Measurements from ENCODE around the gene MTRF1. TPM values are rescaled to one million over a fixed set of nuclear protein-coding genes. Genes with fewer than 3 reads are reported as not detected.

Gene MTRF1
- total and polyA plus RNA-seq, 2 of the 4 experiments (the other 2 are of a cell fraction), result 9.7 to 12.4 TPM

GRCh38 chr13:41289463-41289881 is 26.1 kb upstream of the MTRF1 start:
- Histone ChIP-seq H3K36me3 (ENCODE audit: control insufficient read depth, insufficient read depth, low read length) (no peaks in the 10 kb centered on the region), H3K9ac (ENCODE audit: low read depth, low read length) (no peak overlapping the region), H3K4me3 (ENCODE audit: insufficient read depth, low read depth, low read length) (no peak overlapping the region), H4K91ac (ENCODE audit: insufficient read depth, low read depth, low read length) (no peak overlapping the region), H3K56ac (ENCODE audit: extremely low read depth, insufficient read depth, low read length) (no peak overlapping the region), H3K4me1 (ENCODE audit: control insufficient read depth, insufficient read depth, low read length) (peaks cover 4% of the 10 kb centered on the region; the same call in 1 of the 2 replicates), H4K8ac (ENCODE audit: low read depth in 2 of 2, low read length in 2 of 2) (no peak overlapping the region), H3K9me1 (ENCODE audit: insufficient read depth, low read length) (no peaks in the 10 kb centered on the region), H2AK5ac (ENCODE audit: low read depth, low read length) (no peak overlapping the region), H4K20me1 (ENCODE audit: insufficient read depth, low read length) (no peaks in the 10 kb centered on the region), H3K4me2 (ENCODE audit: low read depth, low read length) (no peak overlapping the region), H2BK20ac (ENCODE audit: low read depth, low read length) (no peak overlapping the region), H2BK120ac (ENCODE audit: low read depth, low read length) (no peak overlapping the region), H2BK5ac (ENCODE audit: low read depth, low read length, poor library complexity, severe bottlenecking) (no peak overlapping the region), H3K18ac (ENCODE audit: low read depth, low read length) (no peak overlapping the region), H2BK15ac (ENCODE audit: low read depth, low read length) (no peak overlapping the region), H3K79me1 (ENCODE audit: low read depth in 1 of 2, low read length in 2 of 2) (no peaks in the 10 kb centered on the region), H3K4ac (ENCODE audit: low read depth, low read length) (no peak overlapping the region), H4K5ac (ENCODE audit: low read depth, low read length) (no peak overlapping the region), H3K14ac (replicated peaks; ENCODE audit: low read depth, low read length) (no peak overlapping the region), H3K27ac (ENCODE audit: insufficient read depth, low read length) (no peak overlapping the region), H2AK9ac (replicated peaks; ENCODE audit: low read depth, low read length, poor library complexity) (no peak overlapping the region), H3K9me3 (ENCODE audit: control insufficient read depth, insufficient read depth, low read length) (0 out of 2 replicates have a peak, but pooled peaks cover 2% of the 10 kb centered on the region), H3K27me3 (ENCODE audit: control insufficient read depth, insufficient read depth, low read length) (no peaks in the 10 kb centered on the region), H2AFZ (replicated peaks; ENCODE audit: low read length, poor library complexity) (no peak overlapping the region), H3K23ac (ENCODE audit: low read depth, low read length) (no peak overlapping the region)
- intact Hi-C loops (cut with micrococcal nuclease) (no loop called here), dilution Hi-C loops (cut with HindIII; ENCODE audit: low sequenced_read_pairs, unreplicated experiment) (no loop called here), in situ Hi-C loops (cut with MboI; ENCODE audit: low sequenced_read_pairs) (no loop called here)
- ChIA-PET POLR2A (ENCODE audit: unreplicated experiment) (no interaction called here), CTCF (no interaction called here)
- 86% methylated on average over 6 of the region's 10 CpGs; no CpG with 5 or more reads in 1 of the 2 experiments for WGBS, 2 experiments (ENCODE audit: extremely low coverage in 2 of 2, insufficient read length in 1 of 2)
- TF ChIP-seq RFX5 (IDR thresholded peaks at IDR 0.05; ENCODE audit: low read depth, low read length), result no peak
- TF ChIP-seq USF2 (IDR thresholded peaks at IDR 0.05; ENCODE audit: low read depth, low read length), result no peak
- TF ChIP-seq RCOR1 (IDR thresholded peaks at IDR 0.05; ENCODE audit: insufficient replicate concordance, low read length), result no peak
- TF ChIP-seq MXI1 (IDR thresholded peaks at IDR 0.05; ENCODE audit: borderline replicate concordance, low read depth, low read length), result no peak
- no peak for TF ChIP-seq CEBPB (IDR thresholded peaks at IDR 0.05; ENCODE audit: low read depth, low read length)
- no peak for TF ChIP-seq RAD21 (IDR thresholded peaks at IDR 0.05; ENCODE audit: low read length)
- TF ChIP-seq, protein P1, sequence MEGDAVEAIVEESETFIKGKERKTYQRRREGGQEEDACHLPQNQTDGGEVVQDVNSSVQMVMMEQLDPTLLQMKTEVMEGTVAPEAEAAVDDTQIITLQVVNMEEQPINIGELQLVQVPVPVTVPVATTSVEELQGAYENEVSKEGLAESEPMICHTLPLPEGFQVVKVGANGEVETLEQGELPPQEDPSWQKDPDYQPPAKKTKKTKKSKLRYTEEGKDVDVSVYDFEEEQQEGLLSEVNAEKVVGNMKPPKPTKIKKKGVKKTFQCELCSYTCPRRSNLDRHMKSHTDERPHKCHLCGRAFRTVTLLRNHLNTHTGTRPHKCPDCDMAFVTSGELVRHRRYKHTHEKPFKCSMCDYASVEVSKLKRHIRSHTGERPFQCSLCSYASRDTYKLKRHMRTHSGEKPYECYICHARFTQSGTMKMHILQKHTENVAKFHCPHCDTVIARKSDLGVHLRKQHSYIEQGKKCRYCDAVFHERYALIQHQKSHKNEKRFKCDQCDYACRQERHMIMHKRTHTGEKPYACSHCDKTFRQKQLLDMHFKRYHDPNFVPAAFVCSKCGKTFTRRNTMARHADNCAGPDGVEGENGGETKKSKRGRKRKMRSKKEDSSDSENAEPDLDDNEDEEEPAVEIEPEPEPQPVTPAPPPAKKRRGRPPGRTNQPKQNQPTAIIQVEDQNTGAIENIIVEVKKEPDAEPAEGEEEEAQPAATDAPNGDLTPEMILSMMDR (conservative IDR thresholded peaks at IDR 0.05; ENCODE audit: low read depth, low read length), result no peak
- no peak for TF ChIP-seq MAZ (IDR thresholded peaks at IDR 0.05; ENCODE audit: borderline replicate concordance, low read depth, low read length)
- TF ChIP-seq CHD1 (IDR thresholded peaks at IDR 0.05; ENCODE audit: low read depth, low read length), result no peak
- TF ChIP-seq BHLHE40 (IDR thresholded peaks at IDR 0.05; ENCODE audit: low read depth, low read length), result no peak
- TF ChIP-seq FOS (IDR thresholded peaks at IDR 0.05; ENCODE audit: low read depth, low read length), result no peak
- no peak for TF ChIP-seq SMC3 (IDR thresholded peaks at IDR 0.05; ENCODE audit: low read depth, low read length)
- TF ChIP-seq MAFK (IDR thresholded peaks at IDR 0.05; ENCODE audit: low read depth, low read length), result no peak
- TF ChIP-seq POLR2A (IDR thresholded peaks at IDR 0.05; ENCODE audit: low read depth, low read length), result no peak
- TF ChIP-seq, protein P2, sequence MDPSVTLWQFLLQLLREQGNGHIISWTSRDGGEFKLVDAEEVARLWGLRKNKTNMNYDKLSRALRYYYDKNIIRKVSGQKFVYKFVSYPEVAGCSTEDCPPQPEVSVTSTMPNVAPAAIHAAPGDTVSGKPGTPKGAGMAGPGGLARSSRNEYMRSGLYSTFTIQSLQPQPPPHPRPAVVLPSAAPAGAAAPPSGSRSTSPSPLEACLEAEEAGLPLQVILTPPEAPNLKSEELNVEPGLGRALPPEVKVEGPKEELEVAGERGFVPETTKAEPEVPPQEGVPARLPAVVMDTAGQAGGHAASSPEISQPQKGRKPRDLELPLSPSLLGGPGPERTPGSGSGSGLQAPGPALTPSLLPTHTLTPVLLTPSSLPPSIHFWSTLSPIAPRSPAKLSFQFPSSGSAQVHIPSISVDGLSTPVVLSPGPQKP (IDR thresholded peaks at IDR 0.05; ENCODE audit: borderline replicate concordance, low read depth, low read length), result no peak
- no peak for TF ChIP-seq NFE2L2 (IDR thresholded peaks at IDR 0.05; ENCODE audit: low read depth, low read length)
- no peak for DNase-seq
- ATAC-seq (ENCODE audit: low read depth), result no peak
- no TSS peak for BruUV-seq (replicated peaks)

Measured in IMR-90 (cell line).